ENCODE results near the gene PRDM16. TPM values are rescaled to one million over a fixed set of nuclear protein-coding genes. Genes with fewer than 3 reads are reported as not detected.

PRDM16 gene
- polyA plus RNA-seq, 3 donors: not detected

DNA sequence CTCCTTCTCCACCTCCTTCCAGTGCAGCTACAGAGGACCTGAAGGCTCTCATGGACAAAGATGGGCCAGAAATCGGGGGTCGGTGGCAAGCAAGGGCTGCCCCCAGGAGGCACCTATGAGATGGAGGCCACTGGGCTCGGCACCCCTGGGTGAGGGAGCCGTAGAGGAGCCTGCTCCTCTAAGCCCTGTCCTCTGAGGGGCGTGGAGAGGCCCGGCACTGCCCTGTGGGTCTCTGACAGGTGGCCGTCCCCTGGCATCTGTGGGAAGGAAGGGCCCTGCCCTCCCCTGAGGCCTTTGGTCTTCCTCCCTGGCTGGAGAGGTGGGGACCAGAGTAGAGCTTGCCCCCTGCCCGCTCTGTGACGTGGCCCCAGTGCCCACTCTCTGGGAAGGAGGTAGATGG, 30.9 kb downstream of the PRDM16 start:
- no peaks in the 10 kb centered on the region for H3K27me3 ChIP-seq (ENCODE audit: control insufficient read depth in 2 of 2, insufficient read depth in 2 of 2, low read length in 2 of 2)
- 90% methylated on average over 9 of the region's 9 CpGs for WGBS (ENCODE audit: insufficient coverage)
- DNase-seq: no peak
- H3K9me3 ChIP-seq (replicated peaks in 1 of 2; ENCODE audit: control insufficient read depth in 1 of 2, insufficient read depth in 1 of 2, low read length in 2 of 2): no peaks in the 10 kb centered on the region
- no peaks in the 10 kb centered on the region for H3K36me3 ChIP-seq (replicated peaks in 1 of 2; ENCODE audit: control insufficient read depth in 1 of 2, insufficient read depth in 2 of 2, low read length in 2 of 2)
- no peak overlapping the region for H3K27ac Mint-ChIP-seq
- H3K4me3 ChIP-seq (replicated peaks in 1 of 3; ENCODE audit: low read depth in 2 of 3, low read length in 3 of 3): no peak overlapping the region
- H3K4me3 Mint-ChIP-seq: no peak overlapping the region
- intact Hi-C loops (cut with micrococcal nuclease): no loop called here
- H2AFZ ChIP-seq (ENCODE audit: insufficient read depth, low read depth, low read length, poor library complexity, severe bottlenecking): no peak overlapping the region
- TF ChIP-seq CTCF (IDR thresholded peaks at IDR 0.05): no peak
- H3K4me2 ChIP-seq (replicated peaks; ENCODE audit: extremely low read depth, low read length, poor library complexity, severe bottlenecking): no peak overlapping the region
- H3K27me3 Mint-ChIP-seq (ENCODE audit: low read depth in 3 of 3): peaks cover 4 to 10% (median 9%) of the 10 kb centered on the region in 3 donors
- no peaks in the 10 kb centered on the region for H3K79me2 ChIP-seq (ENCODE audit: insufficient read depth, low read length)
- H3K4me1 ChIP-seq (ENCODE audit: control insufficient read depth in 1 of 2, insufficient read depth in 2 of 2, low read length in 2 of 2): no peaks in the 10 kb centered on the region
- H3K9me3 Mint-ChIP-seq: no peaks in the 10 kb centered on the region
- H3K4me1 Mint-ChIP-seq: no peaks in the 10 kb centered on the region
- no peak overlapping the region for H3K9ac ChIP-seq (ENCODE audit: insufficient read depth, low read length, poor library complexity, severe bottlenecking)
- H4K20me1 ChIP-seq (ENCODE audit: insufficient read depth, low read length): no peaks in the 10 kb centered on the region
- no peak overlapping the region for H3K27ac ChIP-seq (ENCODE audit: low read depth in 1 of 2, low read length in 2 of 2)
- no peaks in the 10 kb centered on the region for H3K36me3 Mint-ChIP-seq

- Mint-ChIP-seq H3K4me3 (no peak overlapping the region), H3K36me3 (no peaks in the 10 kb centered on the region), H3K27me3 (ENCODE audit: low read depth in 3 of 3) (peaks cover 4 to 10% (median 5%) of the 10 kb centered on the region in 3 donors), H3K9me3 (no peaks in the 10 kb centered on the region), H3K27ac (no peak overlapping the region), H3K4me1 (no peaks in the 10 kb centered on the region)
- H3K9me3 ChIP-seq (replicated peaks in 1 of 2; ENCODE audit: control insufficient read depth in 1 of 2, insufficient read depth in 1 of 2, low read length in 2 of 2): no peaks in the 10 kb centered on the region
- no peaks in the 10 kb centered on the region for H3K36me3 ChIP-seq (replicated peaks in 1 of 2; ENCODE audit: control insufficient read depth in 1 of 2, insufficient read depth in 2 of 2, low read length in 2 of 2)
- no peak overlapping the region for H3K4me2 ChIP-seq (replicated peaks; ENCODE audit: extremely low read depth, low read length, poor library complexity, severe bottlenecking)
- no peak overlapping the region for H3K27ac ChIP-seq (ENCODE audit: low read depth in 1 of 2, low read length in 2 of 2)
- H2AFZ ChIP-seq (ENCODE audit: insufficient read depth, low read depth, low read length, poor library complexity, severe bottlenecking): no peak overlapping the region
- H3K79me2 ChIP-seq (ENCODE audit: insufficient read depth, low read length): no peaks in the 10 kb centered on the region
- H3K27me3 ChIP-seq (ENCODE audit: control insufficient read depth in 2 of 2, insufficient read depth in 2 of 2, low read length in 2 of 2): no peaks in the 10 kb centered on the region
- H3K4me3 ChIP-seq (replicated peaks in 1 of 3; ENCODE audit: low read depth in 2 of 3, low read length in 3 of 3): no peak overlapping the region
- no peak overlapping the region for H3K9ac ChIP-seq (ENCODE audit: insufficient read depth, low read length, poor library complexity, severe bottlenecking)
- intact Hi-C loops (cut with micrococcal nuclease): no loop called here
- WGBS (ENCODE audit: insufficient coverage): 85% methylated on average over 27 of the region's 29 CpGs
- H4K20me1 ChIP-seq (ENCODE audit: insufficient read depth, low read length): no peaks in the 10 kb centered on the region
- no peak for DNase-seq
- no peaks in the 10 kb centered on the region for H3K4me1 ChIP-seq (ENCODE audit: control insufficient read depth in 1 of 2, insufficient read depth in 2 of 2, low read length in 2 of 2)
- no peak for TF ChIP-seq CTCF (IDR thresholded peaks at IDR 0.05)
Observed at GRCh38 chr1:3101124-3101939, 32.3 kb downstream of the PRDM16 start.

Measured in CD14-positive monocyte (primary cell).